Uterus (tissue), 2 donors: ENCODE results near the gene SLC37A4.

Source experiments
- POLR2A ChIP-seq, 2 donors: fragments of 450-650 bp; IDR thresholded peaks; one replicate each; pipeline ENCODE4 v1.6.1; 2016; ENCODE audit warnings: antibody characterized with exemption in 2 of 2, mild to moderate bottlenecking in 1 of 2, moderate library complexity in 1 of 2
- TF ChIP-seq, protein P1 (sequence below), 4 experiments: fragments of 200-600 bp in 2 of 4; fragments of 450-650 bp in 2 of 4; sonication (generic) in 2 of 4; IDR thresholded peaks; one replicate each; pipeline ENCODE4 v1.5.1; 2016 to 2019; ENCODE audit warnings: antibody characterized with exemption in 4 of 4, mild to moderate bottlenecking in 2 of 4, moderate library complexity in 1 of 4

DNA sequence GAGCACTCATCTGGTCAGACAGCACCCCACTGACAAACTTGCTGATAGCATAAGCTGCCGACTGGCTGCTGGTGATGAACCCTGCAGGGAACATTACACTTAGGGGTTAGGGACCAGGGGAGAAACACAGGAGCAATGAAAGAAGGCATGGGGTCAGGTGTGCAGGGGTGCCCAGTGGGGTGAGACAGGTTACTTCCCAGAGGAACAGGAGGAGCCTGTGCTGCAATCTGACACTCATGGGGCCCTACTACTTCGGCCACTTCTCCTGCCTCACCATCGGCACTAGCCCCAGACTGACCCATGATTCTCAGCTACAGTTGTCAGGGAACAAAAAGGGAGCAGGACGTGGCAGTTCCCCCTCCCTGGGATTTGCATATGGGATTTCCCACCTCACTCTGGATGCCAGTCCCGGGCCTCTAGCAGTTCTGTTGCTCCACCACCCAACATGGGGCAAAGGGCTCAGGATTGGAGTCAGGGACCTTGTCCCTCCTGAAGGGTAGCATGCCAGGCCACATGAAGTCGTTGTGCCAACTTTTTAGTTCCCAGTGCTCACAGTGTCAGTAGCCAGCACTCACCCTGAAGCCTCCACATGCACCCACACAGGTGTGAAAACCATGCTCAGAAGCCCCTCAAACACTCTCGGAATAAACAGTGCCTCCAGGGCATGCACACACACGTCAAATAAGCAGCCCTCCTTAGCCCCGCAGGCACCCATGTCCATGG lies 2.2 kb downstream of the SLC37A4 start:
- no peak for TF ChIP-seq POLR2A (IDR thresholded peaks at IDR 0.05)
- TF ChIP-seq, protein P1, sequence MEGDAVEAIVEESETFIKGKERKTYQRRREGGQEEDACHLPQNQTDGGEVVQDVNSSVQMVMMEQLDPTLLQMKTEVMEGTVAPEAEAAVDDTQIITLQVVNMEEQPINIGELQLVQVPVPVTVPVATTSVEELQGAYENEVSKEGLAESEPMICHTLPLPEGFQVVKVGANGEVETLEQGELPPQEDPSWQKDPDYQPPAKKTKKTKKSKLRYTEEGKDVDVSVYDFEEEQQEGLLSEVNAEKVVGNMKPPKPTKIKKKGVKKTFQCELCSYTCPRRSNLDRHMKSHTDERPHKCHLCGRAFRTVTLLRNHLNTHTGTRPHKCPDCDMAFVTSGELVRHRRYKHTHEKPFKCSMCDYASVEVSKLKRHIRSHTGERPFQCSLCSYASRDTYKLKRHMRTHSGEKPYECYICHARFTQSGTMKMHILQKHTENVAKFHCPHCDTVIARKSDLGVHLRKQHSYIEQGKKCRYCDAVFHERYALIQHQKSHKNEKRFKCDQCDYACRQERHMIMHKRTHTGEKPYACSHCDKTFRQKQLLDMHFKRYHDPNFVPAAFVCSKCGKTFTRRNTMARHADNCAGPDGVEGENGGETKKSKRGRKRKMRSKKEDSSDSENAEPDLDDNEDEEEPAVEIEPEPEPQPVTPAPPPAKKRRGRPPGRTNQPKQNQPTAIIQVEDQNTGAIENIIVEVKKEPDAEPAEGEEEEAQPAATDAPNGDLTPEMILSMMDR (IDR thresholded peaks at IDR 0.05): no peak
